ENCODE results near the gene POC1B. TPM values are rescaled to one million over a fixed set of nuclear protein-coding genes. Genes with fewer than 3 reads are reported as not detected.

The POC1B gene
- total RNA-seq, 1 experiment from 2014 or later, result 13.0 TPM

GRCh38 chr12:89416049-89416792, 109.6 kb downstream of the POC1B start:
- in situ Hi-C loops (cut with HindIII; ENCODE audit: low pct_unique_long_range_greater_than_20kb, low sequenced_read_pairs), result no loop called here
- DNase-seq (ENCODE audit: low read depth, low spot score), result no peak

DNA sequence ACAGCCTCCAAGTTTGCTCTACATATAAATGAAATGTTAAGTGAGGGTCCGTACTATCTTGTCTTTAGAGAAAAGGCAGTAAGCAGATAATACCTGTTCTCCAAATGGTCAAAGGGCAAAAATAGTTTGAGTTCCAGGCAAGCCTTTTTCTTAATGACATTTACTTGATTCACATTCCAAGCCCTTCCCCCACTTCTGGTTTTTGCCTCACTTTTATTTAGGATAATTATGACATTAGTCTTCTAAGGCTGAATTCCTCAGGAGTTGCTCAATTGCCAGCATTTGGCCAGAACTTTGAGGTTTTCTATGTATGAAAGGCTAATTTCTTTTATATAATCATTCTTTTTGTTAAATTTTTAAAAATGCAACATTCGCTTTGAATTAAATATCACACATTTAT, 111.0 kb downstream of the POC1B start:
- no peak for DNase-seq (ENCODE audit: low read depth, low spot score)

DNA sequence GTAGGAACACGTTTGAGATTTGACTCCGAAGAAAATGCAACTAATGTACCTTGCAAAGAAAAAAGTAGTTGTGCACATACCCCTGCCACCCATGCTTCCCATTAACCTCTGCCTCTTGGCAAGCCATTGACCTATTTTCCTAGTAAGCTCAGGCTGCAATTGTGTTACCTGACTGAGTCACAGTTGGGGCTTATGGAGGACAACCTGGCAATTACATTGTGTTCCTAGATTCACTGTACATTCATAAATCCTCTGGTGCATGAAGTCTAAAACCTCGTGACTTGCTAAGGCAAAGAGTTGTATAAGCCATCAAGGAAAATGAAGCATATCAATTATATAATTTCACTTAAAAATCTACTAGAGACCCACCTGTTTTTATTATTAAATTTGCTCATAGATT, 111.5 kb downstream of the POC1B start:
- DNase-seq (ENCODE audit: low read depth, low spot score), result no peak

More for the DNA sequence above, 111.0 kb downstream of the POC1B start:
- in situ Hi-C loops (cut with HindIII; ENCODE audit: low pct_unique_long_range_greater_than_20kb, low sequenced_read_pairs), result no loop called here

DNA sequence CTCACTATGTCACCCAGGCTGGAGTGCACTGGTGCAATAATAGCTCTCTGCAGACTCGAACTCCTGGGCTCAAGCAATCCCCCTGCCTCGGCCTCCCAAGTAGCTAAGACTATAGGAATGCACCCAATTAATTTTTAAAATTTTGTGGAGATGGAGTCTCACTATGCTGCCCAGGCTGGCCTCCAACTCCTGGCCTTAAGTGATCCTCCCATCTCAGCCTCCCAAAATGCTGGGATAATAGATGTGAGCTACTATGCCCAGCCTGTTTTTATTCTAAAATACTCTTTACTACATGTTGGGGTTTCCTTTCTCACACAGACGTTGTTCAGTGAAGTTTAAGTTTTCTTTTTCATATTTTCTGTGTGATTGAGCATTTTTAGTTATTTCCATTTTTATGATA, 112.6 kb downstream of the POC1B start:
- in situ Hi-C loops (cut with HindIII; ENCODE audit: low pct_unique_long_range_greater_than_20kb, low sequenced_read_pairs), result no loop called here
- no peak for DNase-seq (ENCODE audit: low read depth, low spot score)

More for the DNA sequence above, 111.5 kb downstream of the POC1B start:
- in situ Hi-C loops (cut with HindIII; ENCODE audit: low pct_unique_long_range_greater_than_20kb, low sequenced_read_pairs), result no loop called here

DNA sequence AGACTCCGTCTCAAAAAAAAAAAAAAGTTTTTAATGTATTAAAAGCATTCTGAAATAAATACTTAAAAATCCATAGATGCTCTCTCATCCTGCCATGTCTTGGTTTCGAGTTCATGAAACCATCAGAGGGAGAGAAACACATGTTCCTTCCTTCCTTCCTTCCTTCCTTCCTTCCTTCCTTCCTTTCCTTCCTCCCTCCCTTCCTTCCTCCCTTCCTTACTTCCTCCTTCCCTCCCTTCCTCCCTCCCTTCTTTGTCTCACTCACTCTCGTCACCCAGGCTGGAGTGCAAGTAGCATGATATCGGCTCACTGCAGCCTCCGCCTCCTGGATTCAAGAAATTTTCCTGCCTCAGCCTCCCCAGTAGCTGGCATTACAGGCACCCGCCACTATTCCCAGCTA, 113.2 kb downstream of the POC1B start:
- no peak for DNase-seq (ENCODE audit: low read depth, low spot score)
- in situ Hi-C loops (cut with HindIII; ENCODE audit: low pct_unique_long_range_greater_than_20kb, low sequenced_read_pairs), result no loop called here

GRCh38 chr12:89411846-89412245, 114.0 kb downstream of the POC1B start:
- DNase-seq (ENCODE audit: low read depth, low spot score), result no peak
- in situ Hi-C loops (cut with HindIII; ENCODE audit: low pct_unique_long_range_greater_than_20kb, low sequenced_read_pairs), result no loop called here

DNA sequence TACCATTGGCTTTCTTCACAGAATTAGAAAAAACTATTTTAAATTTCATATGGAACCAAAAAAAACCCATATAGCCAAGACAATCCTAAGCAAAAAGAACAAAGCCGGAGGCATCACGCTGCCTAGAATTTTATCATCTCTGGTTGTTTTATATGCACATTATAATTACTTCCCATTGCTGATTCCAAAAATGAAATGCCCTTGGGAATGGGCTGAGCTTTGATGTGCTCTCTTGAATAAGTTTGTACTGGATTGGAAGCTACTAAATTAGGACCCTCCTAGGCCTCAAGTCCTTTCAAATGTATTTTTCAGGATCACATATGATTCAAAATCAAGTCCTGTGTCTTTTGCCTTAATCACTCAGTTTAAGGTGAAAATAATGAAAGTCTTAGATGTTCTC, 114.6 kb downstream of the POC1B start:
- no peak for DNase-seq (ENCODE audit: low read depth, low spot score)
- in situ Hi-C loops (cut with HindIII; ENCODE audit: low pct_unique_long_range_greater_than_20kb, low sequenced_read_pairs), result no loop called here

GRCh38 chr12:89405626-89406345, 120.1 kb downstream of the POC1B start:
- no peak for DNase-seq (ENCODE audit: low read depth, low spot score)
- in situ Hi-C loops (cut with HindIII; ENCODE audit: low pct_unique_long_range_greater_than_20kb, low sequenced_read_pairs), result no loop called here

DNA sequence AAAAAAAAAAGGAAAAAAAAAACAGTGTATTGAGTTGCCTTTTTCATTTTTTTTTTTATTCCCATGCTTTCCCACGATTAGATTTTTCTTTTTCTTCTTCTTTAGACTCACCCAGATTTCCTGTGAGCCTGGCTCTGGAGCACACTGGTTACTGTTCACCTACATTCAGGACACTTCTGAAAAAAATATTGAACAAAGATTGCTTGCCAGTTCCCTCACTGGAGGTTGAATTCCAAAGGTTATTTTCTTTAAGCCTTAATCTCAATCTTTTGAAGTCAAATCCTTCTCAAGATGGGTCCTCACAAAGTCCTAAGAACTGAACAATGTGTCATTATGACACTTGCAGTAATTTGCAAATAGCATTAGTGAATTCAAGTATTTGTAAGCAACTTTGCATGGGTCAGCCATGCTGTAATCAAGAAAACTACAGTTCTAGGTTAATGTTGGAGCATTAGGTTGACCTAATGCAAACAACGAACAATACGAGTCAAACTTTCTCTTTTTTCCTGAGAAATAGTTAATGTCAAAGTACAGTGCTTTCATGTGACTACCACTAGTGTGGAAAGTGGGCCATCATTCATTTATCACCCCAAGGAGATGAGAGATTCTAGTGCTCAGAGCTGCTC, 124.3 kb downstream of the POC1B start:
- no peak for DNase-seq (ENCODE audit: low read depth, low spot score)
- in situ Hi-C loops (cut with HindIII; ENCODE audit: low pct_unique_long_range_greater_than_20kb, low sequenced_read_pairs), result no loop called here

- in situ Hi-C loops (cut with HindIII; ENCODE audit: low pct_unique_long_range_greater_than_20kb, low sequenced_read_pairs), result no loop called here
- DNase-seq (ENCODE audit: low read depth, low spot score), result no peak
Measured at GRCh38 chr12:89400415-89400814, 125.4 kb downstream of the POC1B start.

DNA sequence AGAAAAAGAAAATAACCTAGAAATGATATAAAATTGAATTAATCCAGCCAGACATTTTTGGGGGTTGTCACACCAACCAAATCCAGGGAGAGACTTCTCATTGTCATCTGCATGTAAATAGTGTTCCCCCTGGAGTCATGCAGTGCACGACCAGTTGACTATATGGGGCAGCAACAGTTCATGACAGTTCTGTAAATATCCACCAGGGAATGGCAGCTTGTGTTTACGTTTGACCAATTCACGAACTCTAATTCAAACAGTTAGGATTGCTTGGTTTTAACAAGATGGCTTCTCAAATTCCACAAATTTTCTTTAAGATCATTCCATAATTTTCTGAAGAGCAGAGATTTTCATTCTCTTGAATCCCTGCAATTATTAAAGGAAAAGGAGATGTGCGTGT, 130.1 kb downstream of the POC1B start:
- in situ Hi-C loops (cut with HindIII; ENCODE audit: low pct_unique_long_range_greater_than_20kb, low sequenced_read_pairs), result no loop called here

DNA sequence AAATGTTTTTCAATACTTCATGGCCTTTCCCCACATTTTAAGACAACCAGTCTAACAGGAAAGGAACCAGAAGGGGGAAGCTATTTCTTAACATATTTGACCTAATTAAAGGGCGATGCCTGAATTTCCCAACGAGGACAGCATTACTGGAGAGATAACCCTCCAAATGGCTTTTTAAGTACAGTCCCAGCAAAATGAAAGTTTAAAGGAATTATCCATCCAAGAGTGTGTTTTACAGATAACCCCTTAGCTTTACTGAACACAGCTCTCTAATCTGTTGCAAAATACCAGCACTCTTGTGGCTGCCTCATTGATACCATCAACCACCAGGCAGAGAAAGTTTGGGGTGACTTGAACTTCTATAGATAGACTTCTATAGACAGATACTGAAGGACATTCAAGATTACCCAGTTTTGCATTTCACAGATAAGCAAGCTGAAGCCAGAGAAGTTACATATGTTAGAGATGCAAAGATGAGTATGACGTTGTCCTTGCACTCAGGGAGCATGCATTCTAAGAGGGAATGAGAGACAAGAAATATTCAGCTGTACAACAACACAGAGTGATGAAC, 132.2 kb downstream of the POC1B start:
- in situ Hi-C loops (cut with HindIII; ENCODE audit: low pct_unique_long_range_greater_than_20kb, low sequenced_read_pairs), result no loop called here
- no peak for DNase-seq (ENCODE audit: low read depth, low spot score)

More for the DNA sequence above, 130.1 kb downstream of the POC1B start:
- DNase-seq (ENCODE audit: low read depth, low spot score), result no peak

DNA sequence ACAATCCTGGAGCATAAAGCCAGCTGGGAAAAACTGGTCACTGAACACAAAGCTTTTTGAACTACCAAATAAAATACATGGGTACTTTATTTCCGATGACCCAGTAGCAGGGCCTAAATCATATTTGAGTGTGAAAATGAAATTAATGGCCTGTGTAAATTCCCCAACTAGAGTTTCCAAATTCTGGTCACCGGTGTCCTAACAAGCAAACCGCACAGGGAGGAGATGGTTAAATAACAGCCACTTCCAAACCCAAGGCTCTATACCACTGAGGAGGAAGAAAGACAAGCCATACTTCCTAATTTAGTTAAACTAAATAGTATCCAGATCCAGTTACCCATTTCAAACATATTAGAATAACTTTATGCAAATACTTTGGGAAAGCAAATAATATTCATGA, 133.5 kb downstream of the POC1B start:
- in situ Hi-C loops (cut with HindIII; ENCODE audit: low pct_unique_long_range_greater_than_20kb, low sequenced_read_pairs), result no loop called here
- no peak for DNase-seq (ENCODE audit: low read depth, low spot score)

GRCh38 chr12:89391726-89392336, 134.0 kb downstream of the POC1B start:
- DNase-seq (ENCODE audit: low read depth, low spot score), result no peak
- in situ Hi-C loops (cut with HindIII; ENCODE audit: low pct_unique_long_range_greater_than_20kb, low sequenced_read_pairs), result no loop called here

DNA sequence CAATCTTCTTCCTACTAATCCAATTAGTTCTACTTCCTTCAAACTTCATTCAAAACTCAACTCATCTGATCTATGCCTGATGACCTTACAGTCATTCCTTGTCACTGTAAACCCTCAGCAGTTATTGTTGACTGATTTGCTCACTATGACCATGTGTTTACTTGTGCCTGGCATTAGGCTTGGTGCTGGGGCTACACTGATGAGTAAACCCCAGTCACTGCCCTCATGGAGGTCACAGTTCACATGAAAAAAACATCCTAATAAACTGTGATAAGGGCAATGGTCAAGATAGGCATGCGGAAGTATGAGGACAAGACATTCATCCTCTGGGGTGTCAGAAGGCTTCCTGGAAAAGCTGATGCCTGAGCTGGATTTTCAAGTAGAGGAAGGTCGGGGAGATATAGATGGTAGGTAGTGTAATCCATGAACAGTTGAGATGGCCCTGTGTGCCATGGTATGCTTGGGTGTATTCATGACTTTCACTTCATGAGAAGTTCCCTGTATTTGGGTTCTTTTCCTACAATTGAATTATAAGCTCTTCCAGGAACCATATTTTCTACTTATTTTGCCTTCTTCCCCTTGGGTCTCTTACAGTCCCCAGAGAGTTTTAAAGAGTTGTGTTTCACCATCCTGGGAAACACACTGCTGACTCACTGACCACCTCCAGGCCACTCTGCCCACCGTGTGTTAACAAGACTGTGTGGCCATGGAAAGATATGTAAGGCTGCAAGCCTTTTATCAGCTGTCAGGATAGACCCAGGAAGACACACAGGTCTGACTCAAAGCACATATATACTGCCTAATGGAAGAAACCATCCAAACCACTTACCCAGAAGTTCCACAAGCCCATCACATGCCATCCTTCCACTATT, 134.8 kb downstream of the POC1B start:
- DNase-seq (ENCODE audit: low read depth, low spot score), result peak; percentile 43
- in situ Hi-C loops (cut with HindIII; ENCODE audit: low pct_unique_long_range_greater_than_20kb, low sequenced_read_pairs), result no loop called here

DNA sequence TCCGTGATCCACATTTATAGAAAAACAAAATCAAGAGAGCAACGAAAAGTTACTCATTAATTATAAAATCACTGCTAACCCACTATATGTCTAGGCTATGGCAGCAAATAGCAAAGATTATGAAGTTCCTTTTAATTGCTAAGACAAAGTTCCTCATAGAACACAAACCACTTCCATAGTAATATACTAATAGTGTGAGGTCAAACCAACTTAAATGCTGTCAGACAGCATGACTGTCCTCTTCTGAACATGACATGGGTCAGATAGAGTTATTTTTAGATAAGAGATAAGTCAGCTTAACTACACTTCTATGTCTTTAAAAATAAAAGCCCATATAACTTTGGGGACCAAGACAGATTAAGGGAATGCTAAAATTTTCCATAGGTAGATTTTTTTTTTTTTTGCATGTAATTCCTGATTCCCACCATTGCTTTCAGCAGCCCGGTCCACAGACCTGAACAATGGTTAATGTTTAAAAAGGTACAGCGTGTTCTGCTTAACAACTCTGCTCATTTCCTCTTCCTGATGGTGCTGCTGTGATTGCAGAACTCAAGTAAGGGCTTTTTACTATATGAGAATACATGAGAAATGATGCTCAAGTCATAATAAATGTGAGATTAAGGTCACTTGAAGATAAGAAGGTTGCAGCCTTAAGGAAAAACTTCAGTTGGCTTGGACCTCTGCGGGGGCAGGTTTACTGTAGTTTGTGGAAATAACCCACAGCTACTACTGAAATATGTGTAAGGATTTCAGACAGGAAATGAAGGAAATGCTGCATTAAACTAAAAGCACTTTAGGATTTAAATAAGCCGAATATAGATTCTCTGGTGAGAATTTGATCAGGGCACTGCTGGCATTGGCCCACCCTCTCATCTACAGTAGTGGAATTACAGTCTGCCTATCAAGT, 135.8 kb downstream of the POC1B start:
- DNase-seq (ENCODE audit: low read depth, low spot score), result no peak
- in situ Hi-C loops (cut with HindIII; ENCODE audit: low pct_unique_long_range_greater_than_20kb, low sequenced_read_pairs), result no loop called here
